Erythroblast (primary cell): ENCODE results near the gene LYPD6B.
A peak's percentile ranks its signal among the peaks of the same experiment; 100 is the strongest.

Experiments
- DNase-seq, 2 experiments: peaks; one replicate each; lab custom pipeline; 2025; lab: John Stamatoyannopoulos, UW
- GATA1 ChIP-seq: IDR thresholded peaks from 2 replicates; pipeline ENCODE4 v1.6.1; 2011; ENCODE audit warnings: low read depth, mild to moderate bottlenecking, control low read depth, low read length, moderate library complexity
- POLR2A ChIP-seq: IDR thresholded peaks from 2 replicates; pipeline ENCODE4 v1.6.1; 2011; ENCODE audit warnings: mild to moderate bottlenecking, low read length

LYPD6B gene

DNA sequence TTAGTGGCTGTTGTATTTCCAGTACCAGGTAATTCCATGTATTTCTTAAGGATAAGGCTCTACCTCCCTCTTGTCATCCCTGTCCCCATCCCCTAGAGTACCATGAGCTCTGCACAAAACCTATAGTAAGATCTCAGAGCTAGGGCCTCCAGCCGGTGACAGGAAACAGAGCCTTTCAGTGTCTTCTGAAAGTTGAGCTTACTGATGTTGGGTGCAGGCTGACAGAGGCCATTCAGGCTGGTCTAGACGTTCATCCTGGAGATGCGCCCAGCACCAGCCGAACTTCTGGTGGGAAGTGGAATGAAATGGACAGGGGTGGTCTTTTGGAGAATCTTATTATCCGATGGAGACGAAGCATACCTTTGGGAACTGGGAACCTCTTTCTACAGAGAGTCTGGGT, 16.7 kb upstream of the LYPD6B start:
- no peak for DNase-seq
- TF ChIP-seq GATA1 = no peak
- no peak for TF ChIP-seq POLR2A

- no peak for DNase-seq
- no peak for TF ChIP-seq GATA1
- no peak for TF ChIP-seq POLR2A
Observed at GRCh38 chr2:149023091-149023490, 15.4 kb upstream of the LYPD6B start.

DNA sequence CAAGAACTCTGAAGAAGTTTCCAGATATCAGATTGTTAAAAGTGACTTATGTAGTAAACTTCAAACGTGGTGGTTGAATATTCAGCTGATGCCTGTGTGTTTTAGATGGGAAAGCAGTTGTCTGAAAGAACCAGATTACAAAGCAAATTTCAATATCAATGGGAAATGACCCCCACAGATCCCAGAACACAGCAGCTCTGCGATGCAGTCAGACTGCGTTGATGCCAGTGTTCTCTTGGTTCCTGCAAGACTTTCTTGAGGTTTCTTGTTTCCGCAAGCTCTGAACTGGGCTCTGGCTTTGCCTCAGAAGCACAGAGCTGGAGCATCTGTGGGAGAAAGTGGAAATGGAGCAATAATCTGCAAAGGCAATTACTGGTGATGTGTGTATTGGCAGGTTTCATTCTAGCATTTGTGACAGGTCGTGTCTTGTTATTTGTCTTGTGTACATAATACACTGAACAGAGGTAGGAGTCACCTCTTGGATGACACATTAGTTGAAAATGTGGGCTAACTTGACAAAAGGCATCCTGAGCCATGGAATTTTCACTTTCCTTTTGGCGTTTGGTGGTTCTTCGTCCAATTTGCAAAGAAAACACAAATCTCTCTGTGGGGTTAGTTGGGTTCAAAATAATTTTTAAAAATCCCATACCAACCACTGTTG, 10.8 kb upstream of the LYPD6B start:
- TF ChIP-seq GATA1 = no peak
- no peak for TF ChIP-seq POLR2A
- no peak for DNase-seq

GRCh38 chr2:149028377-149028776, 10.1 kb upstream of the LYPD6B start:
- DNase-seq = no peak
- TF ChIP-seq GATA1 = no peak
- TF ChIP-seq POLR2A = no peak

- TF ChIP-seq POLR2A (no peak), GATA1 (no peak)
- DNase-seq = no peak
Observed at GRCh38 chr2:149028891-149029290, 9.6 kb upstream of the LYPD6B start.

GRCh38 chr2:149029307-149029965, 9.1 kb upstream of the LYPD6B start:
- no peak for DNase-seq
- TF ChIP-seq GATA1 = no peak
- TF ChIP-seq POLR2A = no peak

DNA sequence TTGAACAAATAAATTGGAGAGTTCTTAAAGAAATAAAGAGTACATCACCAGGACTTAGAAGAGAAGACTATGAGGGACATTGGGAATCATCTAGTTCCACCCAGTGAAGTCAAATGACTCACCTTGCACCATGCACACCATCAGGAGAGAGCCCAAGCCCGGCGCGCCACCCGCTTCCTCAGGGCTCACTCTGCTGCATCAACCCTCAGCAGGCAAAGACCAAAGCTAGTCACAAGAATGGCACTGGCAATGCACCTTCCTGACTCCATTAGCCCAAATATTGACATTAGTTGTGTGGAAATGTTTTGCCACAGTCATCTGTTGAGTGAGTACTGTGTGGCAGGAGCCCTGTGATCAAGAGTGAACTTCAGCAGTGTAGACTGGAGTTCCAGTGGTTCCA, 7.1 kb upstream of the LYPD6B start:
- DNase-seq = no peak
- TF ChIP-seq POLR2A (no peak), GATA1 (no peak)

- no peak for DNase-seq
- TF ChIP-seq POLR2A (no peak), GATA1 (no peak)
Observed at GRCh38 chr2:149033716-149034115, 4.8 kb upstream of the LYPD6B start.

GRCh38 chr2:149034406-149034805, 4.1 kb upstream of the LYPD6B start:
- DNase-seq = no peak
- no peak for TF ChIP-seq GATA1
- TF ChIP-seq POLR2A = no peak

DNA sequence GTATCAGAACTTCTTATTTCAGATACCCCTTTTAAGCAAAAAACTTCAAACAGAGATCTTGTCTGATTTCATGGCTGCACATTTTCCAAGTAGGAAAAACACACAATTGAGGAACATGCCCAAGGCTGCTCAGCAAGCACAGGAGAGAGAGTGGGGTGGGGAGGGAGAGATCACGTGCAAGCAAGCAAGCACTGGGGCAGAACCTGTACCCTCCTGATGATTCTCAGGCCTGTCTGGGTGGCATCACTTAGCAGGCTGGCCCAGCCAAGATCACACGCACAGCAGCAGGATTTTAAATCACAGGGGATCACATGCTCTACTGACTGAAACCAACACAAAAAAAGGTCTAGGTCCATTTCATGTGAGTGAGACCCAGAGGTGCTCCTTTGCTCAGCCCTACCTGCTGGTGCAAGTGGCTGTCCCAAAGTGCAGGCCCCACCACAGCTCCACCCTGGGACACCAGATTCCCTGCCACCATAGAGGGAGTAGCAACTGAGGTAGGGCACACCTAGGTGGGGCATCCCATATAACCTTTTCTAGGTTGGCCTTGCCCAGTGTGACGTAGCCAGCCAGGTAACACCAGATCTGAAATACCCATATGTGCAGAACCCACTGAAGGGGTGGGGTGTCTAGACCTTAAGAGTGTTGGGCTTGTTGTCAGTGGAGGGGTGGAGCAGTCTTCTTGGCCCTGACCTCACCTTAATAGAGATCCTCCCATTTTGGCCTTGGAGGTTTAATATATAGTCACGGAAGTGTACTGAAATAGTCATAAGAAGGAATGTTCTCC, 1.8 kb upstream of the LYPD6B start:
- TF ChIP-seq POLR2A (no peak), GATA1 (no peak)
- no peak for DNase-seq

DNA sequence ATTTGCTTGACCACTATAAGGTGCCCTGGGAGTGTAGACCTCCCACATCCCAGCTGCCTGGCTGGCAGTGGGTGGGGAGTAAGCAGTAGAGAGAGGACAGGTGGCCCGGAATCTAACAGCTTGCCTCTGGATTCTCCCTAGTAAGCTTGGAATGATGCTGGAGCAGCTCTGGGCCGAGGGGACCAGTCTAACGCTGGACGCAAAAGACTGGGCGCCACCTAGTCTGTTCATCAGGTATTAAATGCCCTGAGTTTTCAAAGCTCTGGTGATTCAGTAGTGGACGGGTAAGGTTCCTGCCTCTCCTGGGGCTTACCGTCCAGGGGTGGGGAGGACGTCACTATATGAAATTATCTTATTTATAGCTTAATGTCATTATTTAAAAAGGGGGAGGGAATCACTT, 648 bp upstream of the LYPD6B start:
- no peak for DNase-seq
- no peak for TF ChIP-seq GATA1
- no peak for TF ChIP-seq POLR2A

DNA sequence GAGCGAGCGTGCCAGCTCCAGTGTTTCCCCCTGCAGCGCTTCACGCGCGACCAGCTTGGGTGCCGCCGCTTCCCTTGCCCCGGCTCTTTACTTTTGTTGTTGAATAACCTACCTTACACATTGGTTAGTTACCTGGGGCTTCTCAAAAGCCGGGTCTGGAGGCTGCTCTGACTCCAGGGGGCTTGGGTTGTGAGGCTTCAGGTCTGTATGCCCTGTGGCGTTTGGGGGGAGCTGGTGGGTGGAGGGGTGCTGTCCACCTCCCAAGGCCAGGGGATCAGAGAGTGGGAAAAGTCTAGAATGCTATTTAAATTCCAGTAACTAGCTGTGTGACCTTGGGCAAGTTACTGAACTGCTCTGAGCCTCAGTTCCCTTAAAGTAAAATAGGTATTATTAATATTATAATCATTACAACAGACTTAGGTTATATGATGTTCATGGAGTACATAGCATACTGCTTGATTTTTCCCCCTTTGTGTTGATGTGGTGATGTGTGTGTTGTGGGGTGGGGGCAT, 770 bp downstream of the LYPD6B start:
- DNase-seq = no peak
- TF ChIP-seq POLR2A (no peak), GATA1 (no peak)

DNA sequence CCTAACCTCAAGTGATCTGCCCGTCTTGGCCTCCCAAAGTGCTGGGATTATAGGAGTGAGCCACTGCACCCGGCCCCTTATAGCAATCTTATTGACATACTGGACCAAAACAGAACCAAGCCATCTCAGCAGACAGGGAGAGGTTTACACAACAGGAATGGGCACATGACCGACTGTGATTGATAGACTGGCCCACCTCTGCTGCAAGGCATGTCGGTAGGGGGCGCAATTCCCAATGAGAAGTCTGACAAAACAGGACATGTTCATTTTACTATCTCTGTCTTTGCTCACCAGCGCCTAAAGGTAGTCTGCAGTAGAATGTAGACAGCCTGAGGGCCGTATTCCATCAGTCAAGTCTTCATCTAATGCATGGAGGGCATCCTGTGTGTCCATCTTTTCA, 2.0 kb downstream of the LYPD6B start:
- peak; percentile 46 to 65 for DNase-seq
- no peak for TF ChIP-seq POLR2A
- no peak for TF ChIP-seq GATA1

GRCh38 chr2:149041482-149041881, 3.0 kb downstream of the LYPD6B start:
- no peak for TF ChIP-seq GATA1
- no peak for TF ChIP-seq POLR2A
- no peak for DNase-seq
